MCF 10A (cell line): ENCODE measurements around the gene HS3ST1. TPM values are rescaled to one million over a fixed set of nuclear protein-coding genes. Genes with fewer than 3 reads are reported as not detected.
"Not testable (repeated sequence)": the region's sequence is repeated elsewhere in the genome, so short reads cannot be mapped to it uniquely, and the experiment has no call there.

Experiments used
- BruUV-seq: library from RNA; stranded (reverse); fragments of 400-500 nt; replicated peaks from 2 replicates; lab custom pipeline; 2021; lab: Mats Ljungman, UMichigan
- CTCF ChIA-PET: fragments of 300-600 bp; sonication (Branson Sonifier 250); formaldehyde crosslinking; extraction: SDS; loops from one replicate; lab custom pipeline; 2021; ENCODE audit warnings: antibody characterized with exemption, inconsistent platforms; lab: Yijun Ruan, JAX
- POLR2A ChIA-PET: fragments of 300-600, 350-650 bp; sonication (Branson Sonifier 250); formaldehyde crosslinking; extraction: SDS; loops from one replicate; lab custom pipeline; 2020; ENCODE audit warnings: antibody characterized with exemption, inconsistent platforms; lab: Yijun Ruan, JAX
- DNase-seq: peaks from one replicate; pipeline ENCODE4 v3.0.0-alpha.2; 2018; ENCODE audit not compliant: unreplicated experiment
- H3K27ac Mint-ChIP-seq: one replicate; pipeline ENCODE4 v1.8.0; 2022; ENCODE audit warnings: mild to moderate bottlenecking, low read depth, mixed read lengths; ENCODE audit not compliant: unreplicated experiment
- H3K27me3 Mint-ChIP-seq: one replicate; pipeline ENCODE4 v1.8.0; 2022; ENCODE audit warnings: mixed read lengths; ENCODE audit not compliant: insufficient read depth, unreplicated experiment
- H3K36me3 Mint-ChIP-seq: one replicate; pipeline ENCODE4 v1.8.0; 2022; ENCODE audit warnings: mild to moderate bottlenecking, moderate library complexity, mixed read lengths; ENCODE audit not compliant: insufficient read depth, unreplicated experiment
- H3K4me1 Mint-ChIP-seq: one replicate; pipeline ENCODE4 v1.8.0; 2022; ENCODE audit warnings: mixed read lengths; ENCODE audit not compliant: insufficient read depth, unreplicated experiment
- H3K4me3 Mint-ChIP-seq: one replicate; pipeline ENCODE4 v1.8.0; 2022; ENCODE audit warnings: mild to moderate bottlenecking, moderate library complexity, mixed read lengths; ENCODE audit not compliant: unreplicated experiment
- H3K9me3 Mint-ChIP-seq: one replicate; pipeline ENCODE4 v1.8.0; 2022; ENCODE audit warnings: mixed read lengths; ENCODE audit not compliant: unreplicated experiment
- intact Hi-C: fragments of 100-400 bp; cut with micrococcal nuclease; formaldehyde crosslinking; loops from 2 replicates; pipeline ENCODE4 v1.14.1; 2022
- total RNA-seq: library from RNA; stranded (reverse); gene quantifications from 2 replicates; pipeline ENCODE4 v1.2.3, GENCODE V29; 2022
- TF ChIP-seq, protein P1 (sequence below): fragments of 200-600 bp; IDR thresholded peaks from one replicate; pipeline ENCODE4 v1.8.0; 2022; ENCODE audit warnings: antibody characterized with exemption, mild to moderate bottlenecking; ENCODE audit not compliant: unreplicated experiment

The HS3ST1 gene
- total RNA-seq, 1 experiment from 2014 or later = 0.21 TPM

DNA sequence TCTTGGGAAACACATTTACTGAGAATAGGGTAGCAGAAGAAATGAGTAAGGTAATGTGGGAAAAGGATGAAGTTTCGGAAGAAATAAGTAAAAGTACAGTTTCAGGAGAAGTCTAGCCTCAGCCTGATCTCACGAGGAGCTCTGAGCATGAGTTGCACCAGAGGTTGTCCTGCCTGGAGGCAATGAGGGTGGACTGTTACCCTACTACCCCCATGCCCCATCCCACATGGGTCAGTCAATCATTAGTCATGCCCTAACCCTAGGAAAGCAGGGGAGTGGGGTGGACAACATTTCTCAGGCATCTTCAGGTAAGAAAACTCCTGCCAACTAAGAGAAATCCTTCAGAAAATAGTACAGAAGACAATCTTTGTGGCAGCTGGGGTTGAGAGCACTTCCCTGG, 35.1 kb downstream of the HS3ST1 start:
- Mint-ChIP-seq H3K27me3 (no peaks in the 10 kb centered on the region), H3K4me1 (peaks cover 7% of the 10 kb centered on the region), H3K9me3 (no peaks in the 10 kb centered on the region), H3K27ac (no peak overlapping the region), H3K36me3 (no peaks in the 10 kb centered on the region), H3K4me3 (no peak overlapping the region)
- CTCF ChIA-PET = interaction anchor here (0.6 kb wide), 1 partner anchor 431 kb away, joined by 5 read pairs; no protein-coding TSS in a partner anchor
- intact Hi-C loops = no loop called here
- BruUV-seq = no TSS peak
- TF ChIP-seq, protein P1, sequence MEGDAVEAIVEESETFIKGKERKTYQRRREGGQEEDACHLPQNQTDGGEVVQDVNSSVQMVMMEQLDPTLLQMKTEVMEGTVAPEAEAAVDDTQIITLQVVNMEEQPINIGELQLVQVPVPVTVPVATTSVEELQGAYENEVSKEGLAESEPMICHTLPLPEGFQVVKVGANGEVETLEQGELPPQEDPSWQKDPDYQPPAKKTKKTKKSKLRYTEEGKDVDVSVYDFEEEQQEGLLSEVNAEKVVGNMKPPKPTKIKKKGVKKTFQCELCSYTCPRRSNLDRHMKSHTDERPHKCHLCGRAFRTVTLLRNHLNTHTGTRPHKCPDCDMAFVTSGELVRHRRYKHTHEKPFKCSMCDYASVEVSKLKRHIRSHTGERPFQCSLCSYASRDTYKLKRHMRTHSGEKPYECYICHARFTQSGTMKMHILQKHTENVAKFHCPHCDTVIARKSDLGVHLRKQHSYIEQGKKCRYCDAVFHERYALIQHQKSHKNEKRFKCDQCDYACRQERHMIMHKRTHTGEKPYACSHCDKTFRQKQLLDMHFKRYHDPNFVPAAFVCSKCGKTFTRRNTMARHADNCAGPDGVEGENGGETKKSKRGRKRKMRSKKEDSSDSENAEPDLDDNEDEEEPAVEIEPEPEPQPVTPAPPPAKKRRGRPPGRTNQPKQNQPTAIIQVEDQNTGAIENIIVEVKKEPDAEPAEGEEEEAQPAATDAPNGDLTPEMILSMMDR = no peak
- POLR2A ChIA-PET = no interaction called here
- no peak for DNase-seq

DNA sequence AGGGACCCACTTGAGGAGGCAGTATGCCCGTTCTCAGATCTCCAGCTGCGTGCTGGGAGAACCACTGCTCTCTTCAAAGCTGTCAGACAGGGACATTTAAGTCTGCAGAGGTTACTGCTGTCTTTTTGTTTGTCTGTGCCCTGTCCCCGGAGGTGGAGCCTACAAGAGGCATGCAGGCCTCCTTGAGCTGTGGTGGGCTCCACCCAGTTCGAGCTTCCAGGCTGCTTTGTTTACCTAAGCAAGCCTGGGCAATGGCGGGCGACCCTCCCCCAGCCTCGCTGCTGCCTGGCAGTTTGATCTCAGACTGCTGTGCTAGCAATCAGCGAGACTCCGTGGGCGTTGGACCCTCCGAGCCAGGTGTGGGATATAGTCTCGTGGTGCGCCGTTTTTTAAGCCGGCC, 44.6 kb downstream of the HS3ST1 start:
- H3K4me1 Mint-ChIP-seq, POLR2A ChIA-PET, H3K36me3 Mint-ChIP-seq, H3K4me3 Mint-ChIP-seq, DNase-seq, H3K27ac Mint-ChIP-seq, intact Hi-C loops, CTCF ChIA-PET, H3K27me3 Mint-ChIP-seq, BruUV-seq: not testable (repeated sequence)
- H3K9me3 Mint-ChIP-seq = peaks cover 15% of the 10 kb centered on the region

DNA sequence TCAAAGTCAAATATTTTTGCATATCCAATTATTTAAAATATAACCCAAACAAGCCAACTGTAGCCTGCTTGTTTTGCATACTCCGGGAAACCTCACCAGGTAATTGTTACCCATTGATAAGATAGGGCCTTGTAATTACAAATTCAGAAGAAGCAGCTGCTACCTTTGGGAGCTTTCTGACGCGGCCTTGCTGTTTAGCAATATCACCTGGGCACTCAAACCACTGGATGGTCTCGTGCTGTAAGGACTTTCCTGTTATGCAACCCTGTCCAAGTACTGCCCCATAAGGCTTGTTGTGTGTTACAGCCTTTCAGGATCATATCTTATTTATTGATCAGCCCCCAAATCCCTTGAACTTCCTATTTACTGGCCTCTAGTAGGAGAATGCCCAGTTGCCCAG, 52.1 kb downstream of the HS3ST1 start:
- no peak for DNase-seq
- H3K4me1 Mint-ChIP-seq = no peaks in the 10 kb centered on the region
- POLR2A ChIA-PET = no interaction called here
- CTCF ChIA-PET = no interaction called here
- no peaks in the 10 kb centered on the region for H3K9me3 Mint-ChIP-seq
- no peak overlapping the region for H3K4me3 Mint-ChIP-seq
- no peak overlapping the region for H3K27ac Mint-ChIP-seq
- TF ChIP-seq, protein P1 = no peak
- intact Hi-C loops = no loop called here
- BruUV-seq = no TSS peak
- no peaks in the 10 kb centered on the region for H3K36me3 Mint-ChIP-seq
- no peaks in the 10 kb centered on the region for H3K27me3 Mint-ChIP-seq

DNA sequence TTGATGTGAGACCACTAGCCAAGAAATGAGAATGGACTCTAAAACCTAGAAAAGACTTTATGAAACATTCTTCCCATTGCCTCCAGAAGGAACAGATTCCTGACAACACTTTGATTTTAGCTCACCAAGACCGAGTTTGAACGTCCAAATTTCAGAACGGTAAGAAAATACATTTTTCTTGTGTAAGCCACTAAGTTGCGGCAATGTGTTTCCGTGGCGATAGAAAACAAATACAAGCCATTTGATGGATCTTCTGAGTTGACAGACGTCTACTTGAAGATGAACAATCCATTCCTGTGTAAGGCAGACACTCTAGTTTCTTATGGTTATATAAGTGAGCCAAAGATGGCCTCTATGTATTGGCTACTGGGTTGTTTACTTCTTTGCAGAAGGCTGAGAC, 52.5 kb downstream of the HS3ST1 start:
- CTCF ChIA-PET = no interaction called here
- no TSS peak for BruUV-seq
- Mint-ChIP-seq H3K27me3 (no peaks in the 10 kb centered on the region), H3K9me3 (no peaks in the 10 kb centered on the region), H3K4me1 (no peaks in the 10 kb centered on the region), H3K4me3 (no peak overlapping the region), H3K27ac (no peak overlapping the region), H3K36me3 (no peaks in the 10 kb centered on the region)
- DNase-seq = no peak
- POLR2A ChIA-PET = no interaction called here
- TF ChIP-seq, protein P1 = no peak
- intact Hi-C loops = no loop called here

DNA sequence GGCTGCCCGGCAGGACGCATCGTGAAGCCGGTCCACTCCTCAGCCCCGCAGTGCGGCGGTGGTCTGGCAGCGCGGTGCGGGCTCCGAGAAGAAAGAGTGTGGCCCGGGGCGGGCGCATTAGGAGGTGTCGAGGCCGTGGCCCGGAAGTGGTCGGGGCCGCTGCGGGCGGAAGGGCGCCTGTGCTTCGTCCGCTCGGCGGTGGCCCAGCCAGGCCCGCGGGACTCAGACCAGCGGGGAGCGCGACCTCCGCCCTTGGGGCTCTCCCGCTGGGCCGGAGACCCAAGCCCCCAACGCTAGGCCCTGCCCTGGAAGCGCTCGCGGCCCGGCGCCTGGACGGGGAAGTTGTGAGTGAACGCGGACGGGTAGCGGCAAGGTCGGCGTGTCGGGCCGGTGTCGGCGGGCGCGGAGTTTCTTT, 60.0 kb downstream of the HS3ST1 start:
- Mint-ChIP-seq H3K36me3 (no peaks in the 10 kb centered on the region), H3K27me3 (no peaks in the 10 kb centered on the region), H3K4me3 (no peak overlapping the region), H3K27ac (no peak overlapping the region), H3K4me1 (no peaks in the 10 kb centered on the region), H3K9me3 (no peaks in the 10 kb centered on the region)
- DNase-seq = no peak
- POLR2A ChIA-PET = no interaction called here
- BruUV-seq = no TSS peak
- TF ChIP-seq, protein P1 = no peak
- intact Hi-C loops = no loop called here
- CTCF ChIA-PET = no interaction called here
